ENCODE data around the gene AQP1. TPM values are rescaled to one million over a fixed set of nuclear protein-coding genes. Genes with fewer than 3 reads are reported as not detected.
A peak's percentile ranks its signal among the peaks of the same experiment; 100 is the strongest.

Gene AQP1
- total RNA-seq, 1 experiment from 2014 or later = 1.4 TPM

- no peak for DNase-seq (ENCODE audit: low spot score)
Measured at GRCh38 chr7:30934732-30935568, 23.3 kb downstream of the AQP1 start.

GRCh38 chr7:30935569-30935877 lies 23.9 kb downstream of the AQP1 start:
- DNase-seq (ENCODE audit: low spot score) = no peak

GRCh38 chr7:30936650-30937245 lies 25.1 kb downstream of the AQP1 start:
- DNase-seq (ENCODE audit: low spot score) = no peak

GRCh38 chr7:30937416-30937815 lies 25.8 kb downstream of the AQP1 start:
- DNase-seq (ENCODE audit: low spot score) = no peak

GRCh38 chr7:30938435-30939316 lies 27.0 kb downstream of the AQP1 start:
- peak; percentile 90 for DNase-seq (ENCODE audit: low spot score)

GRCh38 chr7:30941582-30942323 lies 30.1 kb downstream of the AQP1 start:
- DNase-seq (ENCODE audit: low spot score) = no peak

GRCh38 chr7:30950197-30950596 lies 38.5 kb downstream of the AQP1 start:
- DNase-seq (ENCODE audit: low spot score) = no peak

GRCh38 chr7:30954914-30955313 lies 43.3 kb downstream of the AQP1 start:
- no peak for DNase-seq (ENCODE audit: low spot score)

GRCh38 chr7:30956704-30957103 lies 45.1 kb downstream of the AQP1 start:
- DNase-seq (ENCODE audit: low spot score) = no peak

- DNase-seq (ENCODE audit: low spot score) = no peak
Measured at GRCh38 chr7:30963842-30964241, 52.2 kb downstream of the AQP1 start, which contains the start of gene GHRHR. TSS of gene GHRHR (plus strand) at chr7:30963953. CDS start at chr7:30964069, 116 bp downstream.

GRCh38 chr7:30965372-30965771 lies 53.7 kb downstream of the AQP1 start:
- DNase-seq (ENCODE audit: low spot score) = peak; percentile 9

GRCh38 chr7:30965883-30966282 lies 54.2 kb downstream of the AQP1 start:
- DNase-seq (ENCODE audit: low spot score) = peak; percentile 4

- no peak for DNase-seq (ENCODE audit: low spot score)
Measured at GRCh38 chr7:30968294-30968693, 56.6 kb downstream of the AQP1 start.

GRCh38 chr7:30968747-30969603 lies 57.3 kb downstream of the AQP1 start:
- DNase-seq (ENCODE audit: low spot score) = peak; percentile 13

GRCh38 chr7:30969604-30969970 lies 57.9 kb downstream of the AQP1 start:
- DNase-seq (ENCODE audit: low spot score) = peak; percentile 6

GRCh38 chr7:30970074-30970473 lies 58.4 kb downstream of the AQP1 start:
- DNase-seq (ENCODE audit: low spot score) = peak; percentile 8

- no peak for DNase-seq (ENCODE audit: low spot score)
Measured at GRCh38 chr7:30970594-30971094, 59.0 kb downstream of the AQP1 start.

GRCh38 chr7:30971440-30971839 lies 59.8 kb downstream of the AQP1 start:
- DNase-seq (ENCODE audit: low spot score) = no peak

- no peak for DNase-seq (ENCODE audit: low spot score)
Measured at GRCh38 chr7:30971840-30972563, 60.3 kb downstream of the AQP1 start.

GRCh38 chr7:30973292-30973691 lies 61.6 kb downstream of the AQP1 start:
- no peak for DNase-seq (ENCODE audit: low spot score)
